Liver (tissue), 3 donors: Measurements from ENCODE around the gene DSG2.

Experiments used
- CTCF ChIP-seq: fragments of 150-350 bp; IDR thresholded peaks from 2 replicates; pipeline ENCODE4 v1.5.1; 2017; ENCODE audit warnings: improper control_type of control experiment, low read depth, low read length; ENCODE audit not compliant: missing input control
- EGR1 ChIP-seq, 2 donors: IDR thresholded peaks; 2 replicates each; pipeline ENCODE4 v1.6.1; 2016 to 2018; ENCODE audit warnings: antibody characterized with exemption in 2 of 2, low read depth in 2 of 2
- JUND ChIP-seq, 2 donors: IDR thresholded peaks; 2 replicates each; pipeline ENCODE4 v1.6.1; 2016; ENCODE audit warnings: antibody characterized with exemption in 2 of 2
- TF ChIP-seq, protein P1 (sequence below): IDR thresholded peaks from 2 replicates; pipeline ENCODE4 v1.6.1; 2016; ENCODE audit warnings: antibody characterized with exemption, mild to moderate bottlenecking
- donor health status: healthy.
- donor health status: healthy.

- no peak for TF ChIP-seq CTCF
- no peak for TF ChIP-seq EGR1 (IDR thresholded peaks at IDR 0.05; ENCODE audit: low read depth in 2 of 2)
- TF ChIP-seq, protein P1, sequence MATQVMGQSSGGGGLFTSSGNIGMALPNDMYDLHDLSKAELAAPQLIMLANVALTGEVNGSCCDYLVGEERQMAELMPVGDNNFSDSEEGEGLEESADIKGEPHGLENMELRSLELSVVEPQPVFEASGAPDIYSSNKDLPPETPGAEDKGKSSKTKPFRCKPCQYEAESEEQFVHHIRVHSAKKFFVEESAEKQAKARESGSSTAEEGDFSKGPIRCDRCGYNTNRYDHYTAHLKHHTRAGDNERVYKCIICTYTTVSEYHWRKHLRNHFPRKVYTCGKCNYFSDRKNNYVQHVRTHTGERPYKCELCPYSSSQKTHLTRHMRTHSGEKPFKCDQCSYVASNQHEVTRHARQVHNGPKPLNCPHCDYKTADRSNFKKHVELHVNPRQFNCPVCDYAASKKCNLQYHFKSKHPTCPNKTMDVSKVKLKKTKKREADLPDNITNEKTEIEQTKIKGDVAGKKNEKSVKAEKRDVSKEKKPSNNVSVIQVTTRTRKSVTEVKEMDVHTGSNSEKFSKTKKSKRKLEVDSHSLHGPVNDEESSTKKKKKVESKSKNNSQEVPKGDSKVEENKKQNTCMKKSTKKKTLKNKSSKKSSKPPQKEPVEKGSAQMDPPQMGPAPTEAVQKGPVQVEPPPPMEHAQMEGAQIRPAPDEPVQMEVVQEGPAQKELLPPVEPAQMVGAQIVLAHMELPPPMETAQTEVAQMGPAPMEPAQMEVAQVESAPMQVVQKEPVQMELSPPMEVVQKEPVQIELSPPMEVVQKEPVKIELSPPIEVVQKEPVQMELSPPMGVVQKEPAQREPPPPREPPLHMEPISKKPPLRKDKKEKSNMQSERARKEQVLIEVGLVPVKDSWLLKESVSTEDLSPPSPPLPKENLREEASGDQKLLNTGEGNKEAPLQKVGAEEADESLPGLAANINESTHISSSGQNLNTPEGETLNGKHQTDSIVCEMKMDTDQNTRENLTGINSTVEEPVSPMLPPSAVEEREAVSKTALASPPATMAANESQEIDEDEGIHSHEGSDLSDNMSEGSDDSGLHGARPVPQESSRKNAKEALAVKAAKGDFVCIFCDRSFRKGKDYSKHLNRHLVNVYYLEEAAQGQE, result peak; percentile 64
- no peak for TF ChIP-seq JUND (IDR thresholded peaks at IDR 0.05)
Observed at GRCh38 chr18:31554776-31555175, 56.8 kb downstream of the DSG2 start.
